Bronchial epithelial cell (primary cell): ENCODE measurements around the gene ADSS1. TPM values are rescaled to one million over a fixed set of nuclear protein-coding genes. Genes with fewer than 3 reads are reported as not detected.

ENCODE experiments used
- DNase-seq: peaks from one replicate; pipeline ENCODE4 v3.0.0-alpha.2; 2010; ENCODE audit warnings: low read depth
- FAIRE-seq: peaks from 2 replicates; lab custom pipeline; 2011; peaks lifted over from hg19 to GRCh38; lab: Jason Lieb, UNC
- H3K27me3 ChIP-seq: 2 replicates; pipeline ENCODE4 v1.5.1; 2011; ENCODE audit warnings: low read length; ENCODE audit not compliant: control insufficient read depth, insufficient read depth
- H3K36me3 ChIP-seq: 2 replicates; pipeline ENCODE4 v1.5.1; 2011; ENCODE audit warnings: low read length; ENCODE audit not compliant: control insufficient read depth, insufficient read depth
- H3K4me3 ChIP-seq: 2 replicates; pipeline ENCODE4 v1.5.1; 2011; ENCODE audit warnings: mild to moderate bottlenecking, low read depth, low read length, control low read depth
- CTCF ChIP-seq: IDR thresholded peaks from 2 replicates; pipeline ENCODE4 v1.5.1; 2011; ENCODE audit warnings: mild to moderate bottlenecking, moderate library complexity, low read length, control low read depth, inconsistent platforms; ENCODE audit not compliant: insufficient read depth, severe bottlenecking
- total RNA-seq: library from RNA; depleted of rRNA; stranded (reverse); fragments of >200 nt; gene quantifications from 2 replicates; pipeline ENCODE4 v1.2.1, GENCODE V29; 2014

Gene ADSS1
- total RNA-seq, 1 donor from 2014 or later, result 18.2 TPM

- peaks cover 38% of the 10 kb centered on the region for H3K36me3 ChIP-seq
- TF ChIP-seq CTCF, result no peak
- no peak overlapping the region for H3K4me3 ChIP-seq
- no peaks in the 10 kb centered on the region for H3K27me3 ChIP-seq
- FAIRE-seq (no peak), DNase-seq (no peak)
Measured at GRCh38 chr14:104775073-104775489, 51.1 kb downstream of the ADSS1 start.

- TF ChIP-seq CTCF, result no peak
- FAIRE-seq (no peak), DNase-seq (no peak)
- Histone ChIP-seq H3K4me3 (no peak overlapping the region), H3K27me3 (no peaks in the 10 kb centered on the region), H3K36me3 (peaks cover 39% of the 10 kb centered on the region)
Measured at GRCh38 chr14:104776481-104776880, 52.5 kb downstream of the ADSS1 start.

GRCh38 chr14:104776961-104777807 lies 53.2 kb downstream of the ADSS1 start:
- FAIRE-seq (no peak), DNase-seq (no peak)
- H3K36me3 ChIP-seq, result peaks cover 33% of the 10 kb centered on the region

GRCh38 chr14:104777808-104778249 lies 53.8 kb downstream of the ADSS1 start:
- DNase-seq, result no peak
- FAIRE-seq, result no peak
- H3K36me3 ChIP-seq, result peaks cover 29% of the 10 kb centered on the region
- H3K4me3 ChIP-seq, result no peak overlapping the region
- no peaks in the 10 kb centered on the region for H3K27me3 ChIP-seq
- no peak for TF ChIP-seq CTCF

More at GRCh38 chr14:104776961-104777807, 53.2 kb downstream of the ADSS1 start:
- no peak for TF ChIP-seq CTCF
- H3K4me3 ChIP-seq, result no peak overlapping the region
- H3K27me3 ChIP-seq, result no peaks in the 10 kb centered on the region

GRCh38 chr14:104778694-104779331 lies 54.8 kb downstream of the ADSS1 start:
- Histone ChIP-seq H3K36me3 (peaks cover 29% of the 10 kb centered on the region), H3K4me3 (no peak overlapping the region), H3K27me3 (no peaks in the 10 kb centered on the region)
- TF ChIP-seq CTCF, result no peak
- FAIRE-seq, result no peak
- no peak for DNase-seq
